Motor neuron (in vitro differentiated cells): ENCODE measurements around the gene PTTG2. TPM values are rescaled to one million over a fixed set of nuclear protein-coding genes. Genes with fewer than 3 reads are reported as not detected.
"Not testable (repeated sequence)": the region's sequence is repeated elsewhere in the genome, so short reads cannot be mapped to it uniquely, and the experiment has no call there.

Source experiments
- ATAC-seq, 8 experiments: fragments of 200-7000 bp; cut with Tn5 transposase; replicated peaks in 6 of 8; 2 replicates each; pipeline ENCODE4 v1.8.0; 2021; ENCODE audit warnings: mild to moderate bottlenecking in 8 of 8, moderate library complexity in 8 of 8
- H3K27ac ChIP-seq, 2 donors: fragments of 250-450 bp; sonication (Bioruptor Pico); 2 replicates each; pipeline ENCODE4 v1.9.0; 2021; ENCODE audit warnings: antibody characterized with exemption in 2 of 2, mild to moderate bottlenecking in 2 of 2, moderate library complexity in 1 of 2
- H3K4me1 ChIP-seq, 2 donors: fragments of 250-450 bp; sonication (Bioruptor Pico); replicated peaks in 1 of 2; 2 replicates each; pipeline ENCODE4 v1.6.1; 2021; ENCODE audit warnings: antibody characterized with exemption in 2 of 2, mild to moderate bottlenecking in 2 of 2, moderate library complexity in 1 of 2
- H3K4me3 ChIP-seq, 5 donors: fragments of 250-450 bp; sonication (Bioruptor Pico); 2 replicates each; pipeline ENCODE4 v1.9.0; 2021; ENCODE audit warnings: antibody characterized with exemption in 5 of 5, mild to moderate bottlenecking in 5 of 5, moderate library complexity in 4 of 5
- WGBS, 10 experiments: fragments of 450-650 bp; shearing (Covaris generic); methylation state at CpG; one replicate each; pipeline ENCODE4 v1.0.0; 2022; 5-methylcytosine and 5-hydroxymethylcytosine counted together
- in situ Hi-C, 9 experiments: fragments of 400-800 bp; cut with MboI; loops; one replicate each; pipeline ENCODE4 v1.15.0; 2021; ENCODE audit warnings: low sequenced_read_pairs in 9 of 9, low pct_unique_long_range_greater_than_20kb in 2 of 9; ENCODE audit not compliant: unreplicated experiment in 9 of 9
- total RNA-seq, 8 experiments: library from RNA; unstranded; fragments of 300-600 nt; gene quantifications; 2 replicates each; pipeline versions ENCODE4 v1.2.3 to v1.2.4, GENCODE V29; 2022

PTTG2 gene
- total RNA-seq, 8 experiments from 2014 or later: 0.43 to 1.8 (median 0.47) TPM; not detected in 5

DNA sequence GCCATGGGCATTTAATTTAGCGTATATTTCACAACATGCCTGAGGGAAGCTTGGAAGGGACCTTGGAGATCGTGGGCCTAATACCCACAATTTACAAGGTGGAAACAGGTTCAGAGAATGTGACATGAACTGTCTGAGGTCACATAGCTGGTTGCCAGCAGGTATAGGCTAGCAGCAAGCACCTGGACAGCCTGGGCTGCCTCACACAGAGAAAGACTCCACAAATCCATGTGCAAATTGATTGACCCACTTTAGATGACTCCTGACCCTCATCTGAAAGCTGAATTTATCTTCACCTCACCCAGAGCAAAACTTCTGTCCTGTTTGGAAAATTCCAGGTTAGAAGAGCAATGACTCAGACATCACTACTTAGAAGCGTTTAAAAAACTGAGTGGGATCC, 5.8 kb downstream of the PTTG2 start:
- Histone ChIP-seq H3K27ac (no peak overlapping the region), H3K4me3 (no peak overlapping the region), H3K4me1 (peaks cover 0 to 3% of the 10 kb centered on the region in 2 donors)
- ATAC-seq: no peak
- 50 to 100% (median 82%) methylated on average over 1 to 3 of the region's 3 CpGs; no CpG with 5 or more reads in 1 of the 10 experiments for WGBS, 10 experiments
- in situ Hi-C loops: no loop called here

DNA sequence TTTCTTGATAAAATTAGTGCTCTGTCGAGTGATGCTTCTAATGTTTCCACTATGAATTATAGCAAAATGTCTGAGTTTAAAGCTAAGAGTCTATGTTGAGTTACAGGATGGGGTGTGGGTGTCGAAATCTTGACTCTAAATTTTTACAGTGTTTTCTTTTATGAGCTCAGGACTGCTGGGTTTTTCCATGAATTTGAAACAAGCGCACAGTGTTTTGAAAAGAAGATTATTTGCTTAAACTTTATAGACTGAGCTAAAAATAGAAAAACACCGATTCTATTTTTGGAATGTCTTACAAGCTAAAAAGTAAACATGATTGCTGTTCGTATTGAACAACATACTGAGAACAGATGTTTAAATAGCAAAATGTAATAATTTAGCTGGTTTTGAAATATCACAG, 7.5 kb downstream of the PTTG2 start:
- peak in 1 of 8 experiments; percentile 55 for ATAC-seq
- WGBS, 10 experiments: 7 to 94% (median 81%) methylated on average over 3 to 5 of the region's 5 CpGs
- Histone ChIP-seq H3K4me3 (no peak overlapping the region), H3K27ac (no peak overlapping the region), H3K4me1 (peaks cover 0 to 3% of the 10 kb centered on the region in 2 donors)
- in situ Hi-C loops: no loop called here

DNA sequence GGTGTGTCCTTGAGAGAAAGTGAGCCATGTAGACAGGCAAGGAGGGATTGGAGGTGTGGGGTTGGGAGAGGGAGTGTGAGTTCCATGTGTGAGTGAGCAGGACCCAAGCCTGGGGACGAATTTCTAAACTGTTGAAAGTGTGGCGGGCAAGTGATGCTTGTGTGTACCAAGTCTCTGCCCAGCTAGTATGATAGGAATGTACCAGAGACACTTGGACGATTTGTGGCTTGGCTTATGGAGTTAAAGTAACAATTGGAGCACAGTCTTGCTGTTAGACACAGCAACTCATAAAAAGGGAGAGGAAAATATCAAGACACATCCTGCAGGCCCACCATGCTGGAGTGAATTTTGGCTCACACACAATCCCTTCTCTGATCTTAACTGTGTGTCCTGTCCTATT, 8.5 kb downstream of the PTTG2 start:
- in situ Hi-C loops: no loop called here
- H3K4me3 ChIP-seq: no peak overlapping the region
- peaks cover 0 to 3% of the 10 kb centered on the region in 2 donors for H3K4me1 ChIP-seq
- ATAC-seq: no peak
- WGBS, 10 experiments: 20 to 85% (median 71%) methylated on average over 1 to 3 of the region's 3 CpGs; no CpG with 5 or more reads in 1 of the 10 experiments
- H3K27ac ChIP-seq: no peak overlapping the region

DNA sequence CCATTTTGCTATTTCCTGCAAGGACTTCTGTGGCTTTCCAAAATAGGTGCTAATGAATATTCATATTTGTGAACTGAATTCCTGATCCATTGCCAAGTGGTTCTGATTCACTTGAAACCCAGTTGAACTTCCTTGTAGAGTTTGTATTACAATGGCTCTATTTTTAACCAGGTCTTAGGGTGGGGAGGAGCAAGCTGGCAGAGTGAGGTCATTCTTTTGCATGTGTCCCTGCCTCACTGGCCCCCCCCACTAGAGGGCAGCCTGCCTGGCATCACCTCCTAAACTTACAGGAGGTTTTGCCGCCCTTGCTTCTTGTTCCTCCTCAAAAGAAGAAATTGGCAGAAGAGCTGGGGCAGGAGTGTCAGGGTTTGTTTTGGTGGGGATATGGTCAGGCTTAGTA, 10.5 kb downstream of the PTTG2 start:
- 67 to 100% methylated on average over 1 of the region's 1 CpG; no CpG with 5 or more reads in 8 of the 10 experiments for WGBS, 10 experiments
- Histone ChIP-seq H3K4me3 (no peak overlapping the region), H3K27ac (no peak overlapping the region), H3K4me1 (no peaks in the 10 kb centered on the region)
- in situ Hi-C loops: no loop called here
- peak in 3 of 8 experiments; percentile 84 to 90 (median 87) for ATAC-seq

DNA sequence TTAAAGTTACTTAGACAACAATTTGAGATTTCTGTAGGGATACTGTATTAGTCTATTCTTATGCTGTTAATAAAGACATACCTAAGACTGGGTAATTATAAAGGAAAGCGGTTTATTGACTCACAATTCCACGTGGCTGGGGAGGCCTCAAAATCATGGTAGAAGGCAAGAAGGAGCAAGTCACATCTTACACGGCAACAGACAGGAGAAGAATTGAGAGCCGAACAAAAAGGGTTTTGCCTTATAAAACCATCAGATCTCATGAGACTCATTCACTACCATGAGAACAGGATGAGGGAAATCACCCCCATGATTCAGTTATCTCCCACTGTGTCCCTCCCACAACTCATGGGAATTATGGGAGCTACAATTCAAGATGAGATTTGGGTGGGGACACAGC, 11.0 kb downstream of the PTTG2 start:
- 60 to 100% (median 86%) methylated on average over 1 to 4 of the region's 4 CpGs; no CpG with 5 or more reads in 2 of the 10 experiments for WGBS, 10 experiments
- in situ Hi-C loops: no loop called here
- no peak for ATAC-seq
- H3K27ac ChIP-seq: no peak overlapping the region
- no peak overlapping the region for H3K4me3 ChIP-seq
- H3K4me1 ChIP-seq: no peaks in the 10 kb centered on the region

DNA sequence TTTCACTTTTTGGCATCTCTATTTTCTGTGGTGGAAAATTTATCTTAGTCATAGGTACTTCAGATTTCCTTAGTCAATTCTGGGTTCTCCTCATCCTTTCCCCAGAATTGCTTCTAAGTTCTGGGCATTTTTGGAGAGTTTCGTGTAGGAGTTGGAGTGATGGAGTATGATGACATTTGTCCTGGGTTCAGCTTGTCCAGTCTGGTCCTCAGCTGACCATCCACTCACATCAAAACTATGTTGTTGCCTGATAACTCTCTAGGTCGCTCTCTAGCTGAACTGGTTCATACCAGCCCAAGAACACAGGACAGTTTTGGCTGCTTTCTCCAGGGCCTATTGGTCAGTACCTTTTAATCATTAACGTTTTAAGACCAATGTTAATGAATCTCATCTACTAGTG, 13.2 kb downstream of the PTTG2 start:
- Histone ChIP-seq H3K4me1 (peaks cover 3 to 5% of the 10 kb centered on the region in 2 donors), H3K4me3 (no peak overlapping the region), H3K27ac (no peak overlapping the region)
- in situ Hi-C loops: no loop called here
- WGBS, 10 experiments: 37 to 100% (median 89%) methylated on average over 1 to 3 of the region's 3 CpGs; no CpG with 5 or more reads in 2 of the 10 experiments
- no peak for ATAC-seq

DNA sequence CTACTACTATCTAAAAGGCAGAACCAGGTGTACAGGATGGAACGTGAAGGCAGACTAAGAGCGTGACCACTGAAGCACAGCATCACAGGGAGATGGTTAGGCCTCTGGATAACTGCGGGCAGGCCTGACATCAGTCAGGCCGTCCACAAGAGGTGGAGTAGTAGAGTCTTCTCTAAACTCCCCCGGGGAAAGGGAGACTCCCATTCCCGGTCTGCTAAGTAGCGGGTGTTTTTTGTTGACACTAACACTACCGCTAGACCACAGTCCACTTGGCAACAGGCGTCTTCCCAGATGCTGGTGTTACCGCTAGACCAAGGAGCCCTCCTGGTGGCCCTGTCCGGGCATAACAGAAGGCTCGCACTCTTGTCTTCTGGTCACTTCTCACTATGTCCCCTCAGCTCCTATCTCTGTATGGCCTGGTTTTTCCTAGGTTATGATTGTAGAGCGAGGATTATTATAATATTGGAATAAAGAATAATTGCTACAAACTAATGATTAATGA, 15.2 kb downstream of the PTTG2 start:
- H3K27ac ChIP-seq, ATAC-seq, H3K4me3 ChIP-seq, H3K4me1 ChIP-seq, in situ Hi-C loops: not testable (repeated sequence)
- 100% methylated on average over 1 of the region's 13 CpGs; no CpG with 5 or more reads in 7 of the 10 experiments for WGBS, 10 experiments

DNA sequence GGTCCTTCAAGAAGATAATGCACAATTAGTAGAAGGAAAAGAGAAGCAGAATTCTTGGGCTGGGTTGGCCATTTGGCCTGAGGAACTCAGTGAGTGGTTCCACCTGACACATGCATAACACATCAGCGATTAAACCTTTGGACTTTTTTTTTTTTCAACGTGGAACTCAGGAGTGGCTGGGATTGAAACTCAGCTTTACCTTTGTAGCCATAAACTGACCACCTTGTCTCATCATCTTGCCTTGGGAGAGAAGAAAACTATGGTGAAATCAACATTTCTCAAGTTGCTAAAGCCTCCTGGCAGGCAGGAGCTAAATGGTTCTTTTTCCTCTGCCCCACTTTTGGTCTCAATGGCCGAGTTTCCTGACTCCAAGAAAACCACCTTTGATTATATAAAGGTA, 16.3 kb downstream of the PTTG2 start:
- H3K4me1 ChIP-seq: peaks cover 3 to 5% of the 10 kb centered on the region in 2 donors
- ATAC-seq: no peak
- no peak overlapping the region for H3K27ac ChIP-seq
- peak overlapping the region in 4 of 5 donors; percentile 58 to 86 (median 78) for H3K4me3 ChIP-seq
- in situ Hi-C loops: no loop called here
- 25 to 57% (median 45%) methylated on average over 1 to 3 of the region's 3 CpGs; no CpG with 5 or more reads in 4 of the 10 experiments for WGBS, 10 experiments

DNA sequence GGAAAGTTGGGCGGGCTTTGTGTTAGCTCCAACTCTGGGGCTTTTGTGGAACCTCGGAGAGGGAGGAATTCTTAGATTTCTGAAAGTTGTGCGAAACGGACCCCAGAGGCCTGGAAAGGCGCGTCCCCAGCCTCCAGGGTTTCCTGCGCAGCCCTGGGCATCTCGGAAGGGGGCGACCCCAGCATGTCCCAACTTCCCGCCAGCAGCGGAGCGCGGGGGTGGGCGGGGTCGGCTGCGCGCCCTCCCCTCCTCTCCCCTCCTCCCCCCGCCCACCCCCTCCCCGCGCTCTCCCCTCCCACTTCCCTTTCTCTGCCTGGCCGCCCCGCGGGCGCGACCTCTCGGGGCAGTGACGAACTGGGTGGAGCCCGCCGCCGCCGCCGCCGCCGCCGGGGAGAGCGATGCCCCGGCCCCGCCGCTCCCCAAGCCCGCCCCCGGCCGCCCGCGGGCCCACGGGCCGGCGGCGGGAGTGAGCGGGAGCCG, 16.8 kb downstream of the PTTG2 start:
- Histone ChIP-seq H3K27ac (peak overlapping the region in 1 of 2 donors; percentile 27), H3K4me3 (peak overlapping the region; percentile 58 to 86 (median 73)), H3K4me1 (peaks cover 3 to 5% of the 10 kb centered on the region in 2 donors)
- in situ Hi-C loops: no loop called here
- WGBS, 10 experiments: no CpG with 5 or more reads among the region's 50 CpGs
- ATAC-seq: peak; percentile 72 to 89 (median 85)

DNA sequence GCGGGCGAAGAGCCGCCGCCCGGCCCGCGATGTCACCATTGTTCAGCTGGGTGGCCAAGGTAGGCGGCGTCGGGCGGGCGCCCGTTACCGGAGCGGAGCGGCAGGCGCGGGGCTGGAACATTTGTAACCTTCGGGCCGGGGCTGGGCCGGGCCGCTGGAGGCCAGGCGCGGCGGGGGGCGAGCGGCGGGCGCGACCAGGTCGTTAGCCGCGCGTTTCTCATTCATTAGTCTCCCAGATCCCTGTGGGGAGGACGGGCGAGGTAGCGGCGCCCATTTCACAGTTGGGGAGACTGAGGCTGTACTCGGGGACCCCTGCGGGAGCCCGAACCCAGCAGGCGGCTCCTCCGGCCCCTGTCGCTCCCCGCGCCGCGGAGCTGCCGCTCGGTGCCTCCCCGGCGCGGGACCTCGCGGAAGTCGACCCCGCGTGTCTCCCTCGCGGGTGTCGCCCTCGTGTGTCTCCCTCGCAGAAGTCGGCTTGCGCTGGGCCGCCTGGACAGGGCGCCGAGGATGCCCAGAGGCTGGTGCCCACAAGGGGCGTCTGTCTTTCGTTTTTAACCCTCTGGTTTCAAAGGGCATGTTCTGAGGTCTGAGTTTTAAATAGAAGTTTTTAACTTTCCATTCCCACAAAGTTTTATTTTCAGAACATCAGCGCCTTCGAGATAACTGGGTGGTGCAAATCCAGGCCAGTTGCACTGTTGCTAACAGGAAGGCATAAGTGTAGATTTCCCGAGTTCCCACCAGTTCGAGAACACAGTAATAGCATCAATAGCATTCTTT, 17.5 kb downstream of the PTTG2 start:
- H3K4me3 ChIP-seq: peak overlapping the region; percentile 58 to 86 (median 73)
- ATAC-seq: peak; percentile 77 to 86 (median 84)
- peak overlapping the region in 1 of 2 donors; percentile 27 for H3K27ac ChIP-seq
- H3K4me1 ChIP-seq: peaks cover 3 to 5% of the 10 kb centered on the region in 2 donors
- 0 to 2% (median 0%) methylated on average over 1 to 9 of the region's 74 CpGs; no CpG with 5 or more reads in 5 of the 10 experiments for WGBS, 10 experiments
- in situ Hi-C loops: no loop called here

DNA sequence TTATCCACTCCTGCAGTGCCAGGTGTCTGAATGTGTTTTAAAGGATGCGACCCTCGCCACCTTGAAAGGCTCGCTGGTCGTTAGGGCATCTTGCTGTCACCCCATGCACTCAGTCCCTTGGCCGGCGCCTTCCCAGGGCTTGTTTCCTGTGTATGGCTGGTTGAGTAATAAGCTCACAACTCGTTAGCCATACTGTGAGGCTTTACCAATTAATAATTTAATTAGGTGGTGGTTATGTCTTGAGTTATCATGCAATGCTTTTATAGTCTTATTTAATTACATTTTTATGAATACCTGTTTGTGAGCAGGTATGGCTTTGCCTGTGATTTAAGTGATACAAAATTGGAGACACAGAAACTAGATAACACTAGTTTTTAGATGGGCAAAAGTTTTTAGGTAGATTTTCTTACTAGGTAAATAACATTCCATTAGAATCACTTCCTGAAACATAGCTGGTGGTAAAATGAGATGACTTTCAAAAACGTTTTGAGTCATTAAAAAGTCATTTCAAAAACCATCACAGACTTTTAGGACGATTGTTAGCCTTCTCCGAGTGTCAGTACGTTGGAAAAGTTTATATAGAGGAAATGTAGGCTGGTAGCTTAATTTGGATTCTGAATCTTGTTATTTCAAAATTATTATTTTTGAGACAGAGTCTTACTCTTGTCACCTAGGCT, 18.2 kb downstream of the PTTG2 start:
- Histone ChIP-seq H3K4me3 (peak overlapping the region; percentile 58 to 86 (median 73)), H3K27ac (no peak overlapping the region), H3K4me1 (peaks cover 3 to 5% of the 10 kb centered on the region in 2 donors)
- ATAC-seq: peak in 2 of 8 experiments; percentile 1 to 3
- in situ Hi-C loops: no loop called here
- 7 to 100% (median 71%) methylated on average over 2 to 7 of the region's 11 CpGs; no CpG with 5 or more reads in 1 of the 10 experiments for WGBS, 10 experiments

DNA sequence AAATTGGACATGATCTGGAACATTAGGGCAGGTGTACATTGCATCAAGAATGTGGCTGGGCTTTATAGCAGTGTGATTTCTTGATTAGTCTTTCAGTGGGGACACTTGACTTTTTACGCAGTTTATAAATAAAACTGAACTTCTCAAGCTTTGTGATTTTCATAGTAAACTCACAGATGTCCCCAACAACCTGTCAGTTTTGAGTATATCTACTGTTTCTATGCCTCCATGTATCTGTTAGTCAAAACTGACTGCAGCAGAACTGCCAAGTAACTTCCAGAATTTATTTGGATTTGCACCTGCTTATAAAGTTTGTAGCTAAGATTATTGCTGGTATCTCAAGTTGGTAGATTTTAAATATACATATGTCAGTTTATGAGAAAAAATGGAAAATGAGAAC, 20.0 kb downstream of the PTTG2 start:
- 94 to 100% (median 100%) methylated on average over 1 of the region's 1 CpG; no CpG with 5 or more reads in 4 of the 10 experiments for WGBS, 10 experiments
- Histone ChIP-seq H3K27ac (no peak overlapping the region), H3K4me3 (no peak overlapping the region), H3K4me1 (peaks cover 3 to 5% of the 10 kb centered on the region in 2 donors)
- in situ Hi-C loops: no loop called here
- ATAC-seq: no peak

DNA sequence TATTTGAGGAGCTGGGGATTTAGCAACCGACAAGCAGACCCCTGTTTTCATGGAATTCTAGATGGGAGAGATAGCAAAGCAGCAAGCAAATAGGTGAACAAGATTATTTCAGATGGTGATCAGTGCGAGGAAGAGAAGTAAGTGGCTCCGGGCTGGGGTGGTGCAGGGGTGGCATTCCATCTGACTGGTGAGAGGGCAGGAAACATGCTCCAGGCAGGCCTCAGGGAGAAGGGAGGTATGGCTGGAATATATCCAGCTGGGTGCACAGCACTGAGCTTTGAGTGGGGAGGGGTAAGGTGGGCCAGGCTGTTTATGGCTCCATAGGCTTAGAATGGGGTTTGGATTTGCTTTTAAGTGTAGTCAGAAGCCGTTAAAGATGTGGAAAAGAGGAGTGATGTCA, 21.2 kb downstream of the PTTG2 start:
- no peak overlapping the region for H3K27ac ChIP-seq
- 17 to 90% (median 73%) methylated on average over 1 to 4 of the region's 4 CpGs; no CpG with 5 or more reads in 2 of the 10 experiments for WGBS, 10 experiments
- H3K4me1 ChIP-seq: peaks cover 3 to 4% of the 10 kb centered on the region in 2 donors
- ATAC-seq: no peak
- no peak overlapping the region for H3K4me3 ChIP-seq
- in situ Hi-C loops: no loop called here
